GM12878 (cell line): Measurements from ENCODE around the gene POLD1.

ENCODE experiments used
- CREB1 ChIP-seq: IDR thresholded peaks from 2 replicates; pipeline ENCODE4 v1.6.1; 2012; ENCODE audit warnings: low read depth, mild to moderate bottlenecking, inconsistent platforms
- EED ChIP-seq: sonication (generic); IDR thresholded peaks from 2 replicates; pipeline ENCODE4 v1.6.1; 2016; ENCODE audit warnings: antibody characterized with exemption, low read depth
- GATAD2B ChIP-seq: fragments of 450-650 bp; conservative IDR thresholded peaks from 2 replicates; pipeline ENCODE4 v1.6.1; 2017; ENCODE audit warnings: low read depth, mild to moderate bottlenecking, moderate library complexity
- KDM1A ChIP-seq: fragments of 200-600 bp; sonication (generic); IDR thresholded peaks from 2 replicates; pipeline ENCODE4 v1.6.1; 2016; ENCODE audit warnings: borderline replicate concordance
- NFXL1 ChIP-seq: fragments of 450-650 bp; IDR thresholded peaks from 2 replicates; pipeline ENCODE4 v1.6.1; 2017; ENCODE audit warnings: antibody characterized with exemption, mild to moderate bottlenecking, borderline replicate concordance
- SREBF1 ChIP-seq: IDR thresholded peaks from 2 replicates; pipeline ENCODE4 v1.6.1; 2012; ENCODE audit warnings: mild to moderate bottlenecking, low read length
- TCF3 ChIP-seq: IDR thresholded peaks from 2 replicates; pipeline ENCODE4 v1.6.1; 2012; ENCODE audit warnings: low read depth, mild to moderate bottlenecking, low read length, borderline replicate concordance; ENCODE audit not compliant: insufficient read depth
- TF ChIP-seq, protein P1 (sequence below), 3 experiments: IDR thresholded peaks in 2 of 3; conservative IDR thresholded peaks in 1 of 3; 2 replicates each; pipeline ENCODE4 v1.5.1; 2011; ENCODE audit warnings: low read depth in 3 of 3, low read length in 3 of 3, mild to moderate bottlenecking in 3 of 3, control low read depth in 2 of 3, moderate library complexity in 2 of 3, inconsistent platforms in 1 of 3, mixed read lengths in 1 of 3; ENCODE audit not compliant: control insufficient read depth in 2 of 3, insufficient read depth in 1 of 3; ENCODE audit errors: extremely low read depth in 1 of 3
- TF ChIP-seq, protein P2 (sequence below): fragments of 450-650 bp; formaldehyde crosslinking; IDR thresholded peaks from 2 replicates; pipeline ENCODE4 v1.5.0; 2022; ENCODE audit warnings: mild to moderate bottlenecking, missing genetic modification characterization
- TF ChIP-seq, protein P3 (sequence below): IDR thresholded peaks from 2 replicates; pipeline ENCODE4 v1.6.1; 2012; ENCODE audit warnings: low read depth, low read length, improper control_type of control experiment

DNA sequence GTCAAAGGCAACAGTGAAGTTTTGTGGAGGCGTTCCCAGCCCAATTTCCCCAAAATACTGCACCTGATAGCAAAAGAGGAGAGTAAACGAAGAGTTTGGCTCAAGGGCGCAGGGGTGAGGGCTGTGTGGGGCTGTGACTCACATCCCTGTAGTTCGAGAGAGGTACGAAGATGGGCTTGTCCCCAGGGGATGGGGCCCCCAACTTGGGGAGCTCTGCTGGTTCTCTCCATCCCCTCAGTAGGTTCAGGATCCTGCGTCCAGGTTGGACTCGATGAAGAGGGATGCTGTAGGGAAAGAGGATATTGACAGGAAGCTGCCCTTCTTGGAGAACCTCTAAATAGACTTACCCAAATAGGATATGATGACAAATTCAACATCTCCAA is 22.1 kb upstream of the POLD1 start:
- TF ChIP-seq SREBF1 (no peak), KDM1A (no peak), TCF3 (no peak), EED (no peak), NFXL1 (no peak), CREB1 (no peak), GATAD2B (no peak)
- TF ChIP-seq, protein P1, sequence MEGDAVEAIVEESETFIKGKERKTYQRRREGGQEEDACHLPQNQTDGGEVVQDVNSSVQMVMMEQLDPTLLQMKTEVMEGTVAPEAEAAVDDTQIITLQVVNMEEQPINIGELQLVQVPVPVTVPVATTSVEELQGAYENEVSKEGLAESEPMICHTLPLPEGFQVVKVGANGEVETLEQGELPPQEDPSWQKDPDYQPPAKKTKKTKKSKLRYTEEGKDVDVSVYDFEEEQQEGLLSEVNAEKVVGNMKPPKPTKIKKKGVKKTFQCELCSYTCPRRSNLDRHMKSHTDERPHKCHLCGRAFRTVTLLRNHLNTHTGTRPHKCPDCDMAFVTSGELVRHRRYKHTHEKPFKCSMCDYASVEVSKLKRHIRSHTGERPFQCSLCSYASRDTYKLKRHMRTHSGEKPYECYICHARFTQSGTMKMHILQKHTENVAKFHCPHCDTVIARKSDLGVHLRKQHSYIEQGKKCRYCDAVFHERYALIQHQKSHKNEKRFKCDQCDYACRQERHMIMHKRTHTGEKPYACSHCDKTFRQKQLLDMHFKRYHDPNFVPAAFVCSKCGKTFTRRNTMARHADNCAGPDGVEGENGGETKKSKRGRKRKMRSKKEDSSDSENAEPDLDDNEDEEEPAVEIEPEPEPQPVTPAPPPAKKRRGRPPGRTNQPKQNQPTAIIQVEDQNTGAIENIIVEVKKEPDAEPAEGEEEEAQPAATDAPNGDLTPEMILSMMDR (IDR thresholded peaks at IDR 0.05 in 2 of 3, conservative IDR thresholded peaks at IDR 0.05 in 1 of 3; ENCODE audit: control insufficient read depth in 2 of 3, extremely low read depth in 1 of 3, insufficient read depth in 1 of 3, low read depth in 3 of 3, low read length in 3 of 3), result no peak
- TF ChIP-seq, protein P2, sequence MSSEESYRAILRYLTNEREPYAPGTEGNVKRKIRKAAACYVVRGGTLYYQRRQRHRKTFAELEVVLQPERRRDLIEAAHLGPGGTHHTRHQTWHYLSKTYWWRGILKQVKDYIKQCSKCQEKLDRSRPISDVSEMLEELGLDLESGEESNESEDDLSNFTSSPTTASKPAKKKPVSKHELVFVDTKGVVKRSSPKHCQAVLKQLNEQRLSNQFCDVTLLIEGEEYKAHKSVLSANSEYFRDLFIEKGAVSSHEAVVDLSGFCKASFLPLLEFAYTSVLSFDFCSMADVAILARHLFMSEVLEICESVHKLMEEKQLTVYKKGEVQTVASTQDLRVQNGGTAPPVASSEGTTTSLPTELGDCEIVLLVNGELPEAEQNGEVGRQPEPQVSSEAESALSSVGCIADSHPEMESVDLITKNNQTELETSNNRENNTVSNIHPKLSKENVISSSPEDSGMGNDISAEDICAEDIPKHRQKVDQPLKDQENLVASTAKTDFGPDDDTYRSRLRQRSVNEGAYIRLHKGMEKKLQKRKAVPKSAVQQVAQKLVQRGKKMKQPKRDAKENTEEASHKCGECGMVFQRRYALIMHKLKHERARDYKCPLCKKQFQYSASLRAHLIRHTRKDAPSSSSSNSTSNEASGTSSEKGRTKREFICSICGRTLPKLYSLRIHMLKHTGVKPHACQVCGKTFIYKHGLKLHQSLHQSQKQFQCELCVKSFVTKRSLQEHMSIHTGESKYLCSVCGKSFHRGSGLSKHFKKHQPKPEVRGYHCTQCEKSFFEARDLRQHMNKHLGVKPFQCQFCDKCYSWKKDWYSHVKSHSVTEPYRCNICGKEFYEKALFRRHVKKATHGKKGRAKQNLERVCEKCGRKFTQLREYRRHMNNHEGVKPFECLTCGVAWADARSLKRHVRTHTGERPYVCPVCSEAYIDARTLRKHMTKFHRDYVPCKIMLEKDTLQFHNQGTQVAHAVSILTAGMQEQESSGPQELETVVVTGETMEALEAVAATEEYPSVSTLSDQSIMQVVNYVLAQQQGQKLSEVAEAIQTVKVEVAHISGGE (CRISPR knock-in tag), result no peak
- TF ChIP-seq, protein P3, sequence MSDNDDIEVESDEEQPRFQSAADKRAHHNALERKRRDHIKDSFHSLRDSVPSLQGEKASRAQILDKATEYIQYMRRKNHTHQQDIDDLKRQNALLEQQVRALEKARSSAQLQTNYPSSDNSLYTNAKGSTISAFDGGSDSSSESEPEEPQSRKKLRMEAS, result no peak
